GM12891 (cell line): ENCODE measurements around the gene FBXO34.

Experiments
- DNase-seq: peaks from one replicate; pipeline ENCODE4 v3.0.0; 2011; ENCODE audit warnings: low spot score; ENCODE audit not compliant: insufficient read length
- FAIRE-seq: peaks from 2 replicates; lab custom pipeline; 2011; peaks lifted over from hg19 to GRCh38; lab: Jason Lieb, UNC
- PAX5 ChIP-seq: IDR thresholded peaks from 2 replicates; pipeline ENCODE4 v1.6.1; 2011; ENCODE audit warnings: low read length, moderate library complexity, mild to moderate bottlenecking; ENCODE audit not compliant: insufficient read depth, severe bottlenecking
- POLR2A ChIP-seq: IDR thresholded peaks from 2 replicates; pipeline ENCODE4 v1.6.1; 2011; ENCODE audit warnings: low read depth, low read length, control low read depth
- POLR2AphosphoS5 ChIP-seq: IDR thresholded peaks from 2 replicates; pipeline ENCODE4 v1.6.1; 2011; ENCODE audit warnings: low read depth, low read length, control low read depth
- POU2F2 ChIP-seq: IDR thresholded peaks from 2 replicates; pipeline ENCODE4 v1.6.1; 2011; ENCODE audit warnings: low read depth, mild to moderate bottlenecking, control low read depth, low read length, moderate library complexity
- SPI1 ChIP-seq: IDR thresholded peaks from 2 replicates; pipeline ENCODE4 v1.6.1; 2011; ENCODE audit warnings: low read depth, low read length, control low read depth
- TAF1 ChIP-seq: IDR thresholded peaks from 2 replicates; pipeline ENCODE4 v1.6.1; 2011; ENCODE audit warnings: low read depth, low read length, control low read depth

FBXO34 gene

DNA sequence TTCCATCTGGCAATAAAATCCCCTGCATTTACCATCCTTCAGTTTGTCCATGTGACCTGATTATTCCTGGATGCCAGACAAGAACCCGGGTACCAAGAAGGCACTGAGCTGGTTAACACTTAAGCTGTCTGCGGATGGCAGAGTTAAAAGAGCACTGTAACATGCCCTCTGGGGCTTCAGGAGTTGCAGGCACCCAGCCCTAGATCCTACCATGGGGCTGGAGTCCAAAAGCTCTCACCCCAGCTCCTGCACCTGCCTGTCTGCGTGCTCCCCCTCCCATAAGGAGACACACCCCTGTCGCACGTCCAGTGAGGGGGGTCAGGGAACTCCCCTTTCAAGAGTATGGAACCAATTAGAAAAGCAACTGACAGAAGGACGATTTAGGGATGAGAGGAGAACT, 14.6 kb upstream of the FBXO34 start:
- no peak for FAIRE-seq
- DNase-seq: no peak

DNA sequence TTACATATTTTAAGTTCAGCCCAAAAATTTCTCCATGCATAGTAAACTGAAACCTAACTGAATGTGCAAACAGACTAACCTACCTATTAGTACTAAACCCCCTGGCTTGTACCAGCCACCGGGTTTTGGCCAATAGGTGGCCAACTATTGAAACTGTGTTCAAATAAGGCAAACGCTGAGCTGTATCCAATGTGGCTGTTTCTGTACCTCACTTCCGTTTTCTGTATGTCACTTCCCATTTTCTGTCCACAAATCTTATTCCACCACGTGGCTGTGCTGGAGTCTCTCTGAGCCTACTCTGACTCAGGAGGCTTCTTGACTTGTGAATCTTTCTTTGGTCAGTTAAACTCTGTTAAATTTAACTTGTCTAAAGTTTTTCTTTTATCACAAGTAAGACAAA, 6.0 kb upstream of the FBXO34 start:
- TF ChIP-seq POLR2A: no peak
- TF ChIP-seq SPI1: peak; percentile 79
- FAIRE-seq (peak; percentile 84), DNase-seq (no peak)

More for the DNA sequence above, 14.6 kb upstream of the FBXO34 start:
- no peak for TF ChIP-seq TAF1
- no peak for TF ChIP-seq POU2F2
- no peak for TF ChIP-seq POLR2AphosphoS5
- no peak for TF ChIP-seq SPI1
- no peak for TF ChIP-seq POLR2A
- no peak for TF ChIP-seq PAX5

DNA sequence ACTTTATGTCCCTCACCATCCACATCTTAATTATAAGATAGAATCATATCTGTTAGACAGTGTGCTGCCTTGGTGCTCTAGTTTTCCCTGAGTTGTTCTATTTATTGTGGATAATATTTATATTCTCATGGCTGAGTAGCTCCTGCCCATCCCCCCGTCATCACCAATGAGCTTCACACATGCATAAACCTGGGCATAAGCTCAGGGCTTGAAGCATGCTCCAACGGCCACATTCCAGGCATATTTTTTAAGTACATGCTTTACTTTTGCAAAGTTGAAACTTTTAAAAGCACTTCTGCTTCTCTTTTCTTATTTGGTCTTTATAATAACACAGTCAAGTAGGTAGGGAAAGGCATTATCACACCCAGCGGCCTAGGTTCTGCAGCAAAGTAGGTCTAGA, 3.4 kb upstream of the FBXO34 start:
- TF ChIP-seq POLR2AphosphoS5 (no peak), POLR2A (no peak), TAF1 (no peak), POU2F2 (no peak), PAX5 (no peak), SPI1 (no peak)
- no peak for FAIRE-seq
- no peak for DNase-seq

DNA sequence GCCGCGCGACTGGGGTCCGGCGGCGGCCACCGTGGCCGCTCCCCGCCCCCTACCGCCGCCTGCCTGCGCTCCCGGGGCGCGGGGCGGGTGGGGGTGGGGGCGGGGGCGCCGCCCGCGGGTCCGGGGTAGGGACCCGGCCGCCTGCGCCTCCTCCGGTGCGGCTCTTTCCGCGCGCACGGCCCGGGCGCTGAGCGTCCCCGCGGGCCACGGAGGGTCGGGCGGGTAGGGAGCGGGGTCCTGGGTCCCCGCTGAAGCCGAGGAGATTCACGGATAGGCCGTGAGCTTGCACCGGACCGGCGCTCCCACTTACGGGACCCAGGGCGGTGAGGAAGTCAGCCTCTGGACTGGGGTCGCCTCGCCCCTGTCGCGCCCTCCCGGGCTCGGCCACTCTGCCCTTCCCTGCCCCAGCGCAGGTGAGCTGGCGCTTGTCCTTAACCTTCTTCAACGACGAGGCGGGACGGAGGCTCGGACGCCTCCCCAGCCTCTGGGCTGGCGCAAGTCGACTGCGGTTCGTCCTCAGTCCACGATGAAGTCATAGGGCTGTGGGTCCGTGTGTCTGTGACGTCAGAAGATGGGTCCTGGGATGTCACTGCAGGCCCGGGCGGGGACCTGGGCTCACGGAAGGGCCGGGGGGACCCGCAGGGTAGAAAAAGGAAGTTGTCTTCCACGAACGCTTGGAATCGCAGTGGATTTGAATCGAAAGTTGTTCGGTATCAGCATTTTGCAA, 514 bp downstream of the FBXO34 start:
- TF ChIP-seq POLR2AphosphoS5: 0 out of 2 replicates have a peak, but pooled peaks have one; percentile 52
- peak; percentile 50; the same call in 1 of the 2 replicates for TF ChIP-seq POLR2A
- no peak for TF ChIP-seq SPI1
- TF ChIP-seq TAF1: peak; percentile 37; the same call in 1 of the 2 replicates
- peak; percentile 60 for DNase-seq
- FAIRE-seq: peak; percentile 90

DNA sequence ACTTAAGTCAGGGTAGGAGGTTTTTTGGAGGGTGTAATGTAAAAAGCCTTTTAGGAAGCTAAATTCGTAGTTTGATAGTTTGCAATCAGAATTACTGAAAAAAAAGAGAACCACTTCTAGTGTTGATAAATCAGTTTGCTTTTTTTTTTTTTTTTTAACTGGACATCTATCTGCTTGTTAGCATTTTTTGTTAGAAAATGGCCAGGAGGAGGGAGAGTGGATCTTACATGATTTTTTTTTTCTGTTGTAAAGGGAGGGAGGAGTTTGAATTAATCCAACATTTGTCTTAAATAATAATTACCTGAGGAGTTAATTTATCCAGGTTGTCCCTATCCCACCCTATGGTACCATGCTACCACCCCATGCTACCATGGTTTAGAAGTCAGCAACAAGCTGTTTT, 1.2 kb downstream of the FBXO34 start:
- FAIRE-seq (no peak), DNase-seq (no peak)
- TF ChIP-seq POLR2AphosphoS5: no peak
- no peak for TF ChIP-seq TAF1
- no peak for TF ChIP-seq PAX5
- no peak for TF ChIP-seq SPI1
- TF ChIP-seq POLR2A: no peak
- TF ChIP-seq POU2F2: no peak

DNA sequence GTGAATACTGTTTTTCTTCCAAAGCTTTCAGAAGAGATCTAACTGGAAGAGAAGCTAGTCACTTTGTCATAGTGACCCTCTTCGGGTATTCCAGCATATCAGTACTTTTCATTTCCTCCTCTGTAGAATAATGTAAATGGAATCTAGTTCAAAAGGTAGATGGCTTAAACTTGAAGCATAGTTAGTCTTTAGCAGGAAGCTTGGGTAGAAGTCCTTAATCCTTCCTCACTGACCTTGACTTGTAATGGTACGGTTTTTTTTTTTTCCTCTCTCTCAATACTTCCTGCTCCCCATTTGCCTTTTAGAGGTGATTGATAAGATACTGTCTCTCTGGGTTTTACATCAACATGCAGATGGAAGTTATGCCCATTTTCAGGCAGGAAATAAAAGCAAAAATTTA, 1.7 kb downstream of the FBXO34 start:
- no peak for DNase-seq
- peak; percentile 20 for FAIRE-seq

DNA sequence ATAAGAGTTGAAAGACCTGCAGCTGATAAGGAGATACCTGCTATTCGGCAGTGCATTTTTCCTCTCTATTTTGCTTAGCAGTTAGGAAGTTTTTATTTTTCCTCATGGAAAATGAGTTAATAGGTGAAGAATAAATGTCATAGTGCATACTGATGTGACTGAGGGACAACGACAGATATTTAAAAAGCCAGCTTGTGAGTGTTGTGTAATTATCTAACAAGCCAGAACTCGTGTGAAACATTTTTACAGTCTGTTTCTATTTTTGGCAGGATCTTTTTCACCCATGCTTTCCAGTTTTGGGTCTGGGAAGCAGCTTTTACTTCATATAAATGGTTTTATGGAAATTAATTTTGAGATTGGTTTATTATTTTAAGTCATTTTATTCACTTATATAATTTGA, 2.9 kb downstream of the FBXO34 start:
- TF ChIP-seq TAF1: no peak
- TF ChIP-seq POLR2A: no peak
- TF ChIP-seq PAX5: no peak
- no peak for TF ChIP-seq POU2F2
- TF ChIP-seq POLR2AphosphoS5: no peak
- TF ChIP-seq SPI1: no peak
- FAIRE-seq: no peak
- DNase-seq: no peak

More for the DNA sequence above, 1.7 kb downstream of the FBXO34 start:
- TF ChIP-seq POLR2A (no peak), POU2F2 (no peak), PAX5 (no peak), POLR2AphosphoS5 (no peak), SPI1 (no peak), TAF1 (no peak)

DNA sequence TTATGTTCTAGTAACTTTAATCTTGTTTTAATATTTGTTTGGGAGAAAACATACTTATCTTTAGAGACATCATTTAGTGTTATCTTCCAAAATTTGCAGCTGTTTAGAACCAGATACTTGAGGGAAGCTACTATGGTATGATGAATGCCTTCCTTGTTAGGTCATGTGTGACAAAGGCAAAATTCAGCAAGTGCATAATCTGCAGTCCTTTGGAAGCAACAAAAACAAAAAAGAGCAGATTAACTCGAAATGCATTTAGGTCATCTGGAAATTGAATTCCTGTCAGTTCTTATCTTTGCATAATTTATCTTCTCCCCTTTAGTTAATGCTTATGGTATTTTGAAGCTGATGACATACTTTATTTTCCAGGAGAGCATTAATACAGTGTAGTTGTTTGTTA, 3.5 kb downstream of the FBXO34 start:
- no peak for DNase-seq

DNA sequence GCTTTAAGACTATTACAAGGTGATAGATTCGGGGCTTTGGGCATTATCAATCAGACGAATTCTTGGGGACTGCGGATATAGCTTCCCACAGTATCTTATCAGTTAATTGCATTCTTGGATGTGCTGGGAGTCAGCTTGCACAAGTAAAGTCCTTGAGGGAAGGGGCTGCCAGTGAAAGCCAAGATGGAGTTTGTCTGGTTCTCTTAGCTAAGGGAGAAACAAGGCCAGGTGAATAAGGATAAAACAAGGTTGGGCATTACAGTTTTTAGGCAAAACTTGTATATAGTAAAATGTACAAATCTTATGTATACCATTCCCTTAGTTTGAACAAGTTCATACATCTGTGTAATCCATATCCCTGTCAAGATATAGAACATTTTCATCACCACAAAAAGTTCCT, 5.5 kb downstream of the FBXO34 start:
- no peak for FAIRE-seq
- no peak for DNase-seq

More for the DNA sequence above, 3.5 kb downstream of the FBXO34 start:
- TF ChIP-seq POU2F2 (no peak), SPI1 (no peak), PAX5 (no peak), POLR2AphosphoS5 (no peak), TAF1 (no peak), POLR2A (no peak)
- FAIRE-seq: no peak

DNA sequence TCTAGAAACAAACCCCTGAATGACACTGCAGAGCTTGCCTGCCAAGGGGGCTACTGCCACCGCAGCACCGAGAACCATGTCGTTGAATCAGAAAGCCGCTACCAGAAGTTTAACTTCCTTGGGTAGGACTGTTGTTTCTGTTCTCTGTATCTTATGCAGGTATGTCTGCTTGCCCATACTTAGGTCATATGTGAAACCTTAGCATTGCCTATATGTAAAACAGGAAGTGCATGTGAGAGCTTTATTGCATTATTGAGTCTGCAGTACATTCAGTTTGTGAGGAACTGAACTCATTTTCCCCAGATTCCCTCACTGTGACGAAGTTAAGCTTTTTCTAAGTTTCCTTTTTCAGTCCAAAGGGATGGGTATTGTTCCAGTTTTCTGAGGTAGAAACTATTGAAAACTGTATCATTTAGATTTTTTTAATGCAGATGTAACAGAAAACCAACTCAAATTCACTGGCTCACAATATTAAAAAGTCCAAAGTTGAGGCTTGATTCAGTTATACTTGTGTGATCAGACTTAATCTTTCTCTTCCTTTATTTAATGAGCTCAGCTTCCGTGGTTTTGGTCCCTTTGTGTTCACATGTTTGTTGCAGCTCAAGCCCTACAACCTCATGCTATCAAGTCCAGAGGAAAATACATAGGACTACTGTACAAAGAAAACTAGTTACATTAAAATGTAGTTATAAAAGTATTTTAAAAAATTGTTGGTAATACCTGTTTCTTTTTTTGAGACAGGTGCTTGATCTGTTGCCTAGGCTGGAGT, 6.9 kb downstream of the FBXO34 start:
- TF ChIP-seq SPI1 (peak; percentile 97), TAF1 (no peak), POU2F2 (peak; percentile 84), POLR2A (peak; percentile 36; the same call in 1 of the 2 replicates)
- DNase-seq (peak; percentile 14), FAIRE-seq (peak; percentile 99)

More for the DNA sequence above, 5.5 kb downstream of the FBXO34 start:
- TF ChIP-seq PAX5: no peak
- TF ChIP-seq POU2F2: no peak
- TF ChIP-seq POLR2A: no peak
- no peak for TF ChIP-seq TAF1
- no peak for TF ChIP-seq SPI1
- no peak for TF ChIP-seq POLR2AphosphoS5
